Activated CD8-positive, alpha-beta memory T cell treated with anti-CD3 and anti-CD28 coated beads for 48 hours (primary cell): Measurements from ENCODE around the gene IL24.

ENCODE experiments used
- DNase-seq, 3 experiments: peaks; one replicate each; pipeline ENCODE4 v3.0.0-alpha.2; 2020; ENCODE audit warnings: low read depth in 2 of 3, low spot score in 2 of 3

The IL24 gene

DNA sequence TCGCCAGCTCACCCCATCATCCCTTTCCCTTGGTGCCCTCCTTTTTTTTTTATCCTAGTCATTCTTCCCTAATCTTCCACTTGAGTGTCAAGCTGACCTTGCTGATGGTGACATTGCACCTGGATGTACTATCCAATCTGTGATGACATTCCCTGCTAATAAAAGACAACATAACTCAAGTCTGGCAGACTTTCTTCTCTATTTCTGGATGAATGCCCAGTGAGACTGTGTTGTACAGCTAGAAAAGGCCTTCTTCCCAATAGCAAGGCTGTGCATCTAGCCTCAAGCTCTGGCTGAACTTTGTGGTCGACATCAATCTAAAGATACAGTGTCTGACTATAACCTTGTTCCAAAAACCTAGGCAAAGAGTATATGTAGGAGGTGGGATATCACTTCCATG, 6.4 kb downstream of the IL24 start:
- no peak for DNase-seq

DNA sequence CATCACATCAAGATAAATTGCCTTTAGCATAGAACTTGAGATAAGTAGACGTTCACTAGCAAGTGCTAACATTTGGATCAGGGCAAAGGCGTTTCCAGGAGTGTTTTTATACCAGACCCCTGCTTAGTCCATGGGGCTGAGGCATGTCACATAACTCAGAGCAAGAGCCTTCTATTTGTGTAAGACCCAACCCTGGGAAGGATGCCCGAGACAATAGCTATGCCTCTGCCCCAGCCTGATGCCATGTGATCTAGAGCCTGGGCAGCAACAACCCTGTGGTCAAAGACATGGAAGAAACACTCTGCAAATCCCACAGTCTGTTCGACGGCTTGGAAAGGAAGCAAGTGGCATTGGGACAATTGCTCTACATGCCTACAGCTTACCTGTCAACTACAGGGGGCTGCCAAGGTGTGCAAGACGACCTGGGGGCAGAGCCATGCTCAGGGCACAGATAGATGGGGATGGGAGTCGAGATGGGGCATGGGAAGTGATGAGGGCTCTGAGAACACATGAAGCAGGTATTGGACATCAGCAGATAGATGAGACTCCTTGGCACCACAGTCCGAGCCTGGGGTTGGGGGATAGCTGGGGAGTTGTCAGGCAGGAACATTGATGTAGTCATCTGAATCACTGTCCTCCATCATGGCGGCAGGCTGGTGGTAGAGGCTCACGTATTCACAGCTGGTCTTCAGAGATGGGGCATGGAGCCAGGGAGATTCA, 7.3 kb downstream of the IL24 start:
- no peak for DNase-seq

DNA sequence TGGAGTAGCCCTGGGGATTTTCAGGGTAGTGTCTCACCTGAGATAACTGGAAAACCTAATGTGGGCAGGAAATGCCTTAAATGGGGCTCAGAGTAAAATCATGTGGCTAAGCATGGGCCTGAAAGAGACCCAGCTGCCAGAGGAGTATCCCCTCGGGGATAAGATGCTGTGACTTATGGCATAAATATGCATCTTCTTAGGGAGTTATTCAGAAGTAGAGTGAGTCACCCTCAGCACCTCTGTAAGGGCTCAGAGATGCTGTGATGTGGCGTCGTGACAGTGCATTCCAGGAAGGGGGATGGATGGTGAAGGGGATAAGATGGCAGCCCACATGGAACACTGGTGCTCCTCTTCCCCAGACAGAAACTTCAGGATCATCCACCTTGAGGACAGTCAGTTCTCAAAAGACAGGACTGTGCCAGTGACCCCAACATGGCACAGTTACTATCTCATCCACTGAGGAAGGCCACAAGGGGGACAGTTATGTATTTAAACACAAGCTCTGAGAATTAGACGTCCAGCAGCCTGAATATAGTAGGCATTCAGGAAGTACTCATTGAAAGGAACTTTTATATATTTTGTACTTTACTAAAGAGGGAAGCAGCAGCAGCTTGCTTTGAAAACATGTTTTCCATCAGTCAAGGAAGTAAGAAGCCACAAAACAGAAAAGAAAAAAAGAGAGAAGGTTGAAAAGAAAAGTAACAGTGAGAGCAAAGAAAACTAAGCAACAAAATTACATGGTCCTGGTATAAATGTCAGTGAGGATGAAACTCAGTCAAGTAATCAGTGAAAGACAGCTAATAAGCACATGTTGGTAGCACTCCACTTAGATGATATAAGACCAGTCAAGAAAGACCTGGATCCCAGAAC, 8.3 kb downstream of the IL24 start:
- no peak for DNase-seq

DNA sequence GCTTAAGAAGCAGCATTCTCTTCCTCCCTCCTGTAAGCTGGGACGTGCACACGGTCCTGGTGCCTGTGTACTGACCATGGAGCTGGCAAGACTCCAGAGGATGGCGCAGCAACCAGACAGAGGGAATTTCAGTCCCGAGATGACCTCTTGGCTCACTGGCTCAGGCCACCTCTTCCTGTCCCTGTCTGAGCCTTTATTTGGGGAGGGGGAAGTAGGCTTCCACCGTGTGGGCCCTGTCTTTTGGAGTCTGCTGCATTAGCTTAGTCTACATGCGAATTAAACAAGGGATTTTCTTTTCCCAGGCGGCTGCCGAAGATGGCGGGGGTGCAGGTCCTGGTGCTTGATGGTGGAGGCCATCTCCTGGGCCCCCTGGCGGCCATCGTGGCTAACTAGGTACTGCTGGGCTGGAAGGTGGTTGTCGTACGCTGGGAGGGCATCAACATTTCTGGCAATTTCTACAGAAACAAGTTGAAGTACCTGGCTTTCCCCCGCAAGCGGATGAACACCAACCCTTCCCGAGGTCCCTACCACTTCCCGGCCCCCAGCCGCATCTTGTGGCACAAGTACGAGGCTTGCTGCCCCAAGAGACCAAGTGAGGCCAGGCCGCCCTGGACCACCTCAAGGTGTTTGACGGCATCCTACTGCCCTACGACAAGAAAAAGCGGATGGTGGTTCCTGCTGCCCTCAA, 10.2 kb downstream of the IL24 start:
- DNase-seq, result no peak

DNA sequence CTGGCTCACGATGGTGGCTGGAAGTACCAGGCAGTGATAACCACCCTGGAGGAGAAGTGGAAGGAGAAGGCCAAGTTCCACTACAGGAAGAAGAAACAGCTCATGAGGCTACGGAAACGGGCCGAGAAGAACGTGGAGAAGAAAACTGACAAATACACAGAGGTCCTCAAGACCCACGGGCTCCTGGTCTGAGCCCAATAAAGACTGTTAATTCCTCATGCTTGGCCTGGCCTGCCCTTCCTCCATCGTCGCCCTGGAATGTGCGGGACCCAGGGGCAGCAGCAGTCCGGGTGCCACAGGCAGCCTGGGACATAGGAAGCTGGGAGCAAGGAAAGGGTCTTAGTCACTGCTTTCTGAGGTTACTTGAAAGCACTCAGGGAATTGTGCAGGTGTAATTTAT, 10.8 kb downstream of the IL24 start:
- no peak for DNase-seq

DNA sequence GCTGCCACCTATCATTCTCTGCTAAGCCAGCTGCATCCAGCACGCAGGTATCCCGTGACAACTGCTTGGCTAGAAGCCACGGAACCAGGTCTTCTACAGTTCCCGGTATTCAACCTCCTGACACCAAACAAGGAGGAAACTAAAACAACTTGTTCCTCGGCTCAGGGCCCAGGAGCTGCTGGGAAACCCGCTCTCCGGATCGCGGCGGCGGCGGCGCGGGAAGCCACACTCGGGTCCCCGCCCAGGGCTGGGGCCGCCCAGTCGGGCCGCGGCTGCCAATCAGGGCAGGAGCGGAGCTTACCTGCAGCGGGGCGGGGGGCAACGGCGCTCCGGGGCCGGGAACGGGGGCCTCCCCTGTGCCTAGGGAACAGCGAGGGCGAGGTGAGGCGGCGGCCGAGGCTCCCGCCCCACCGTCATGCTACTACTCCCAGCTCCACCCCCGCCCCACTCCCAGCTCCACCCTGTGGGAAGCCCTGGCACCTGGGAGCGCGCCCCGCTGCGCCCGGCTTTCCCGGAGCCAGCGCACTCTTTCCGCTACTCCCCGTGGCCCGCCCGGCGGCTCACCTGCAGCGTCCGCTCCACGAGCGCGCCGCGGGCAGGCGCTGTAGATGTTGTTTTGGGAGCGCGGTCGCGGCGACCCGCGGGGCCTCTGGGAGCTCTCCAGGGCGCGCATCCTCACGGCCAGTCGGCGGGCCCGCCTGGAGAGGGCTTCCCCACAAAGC, 12.1 kb downstream of the IL24 start:
- DNase-seq, result no peak

DNA sequence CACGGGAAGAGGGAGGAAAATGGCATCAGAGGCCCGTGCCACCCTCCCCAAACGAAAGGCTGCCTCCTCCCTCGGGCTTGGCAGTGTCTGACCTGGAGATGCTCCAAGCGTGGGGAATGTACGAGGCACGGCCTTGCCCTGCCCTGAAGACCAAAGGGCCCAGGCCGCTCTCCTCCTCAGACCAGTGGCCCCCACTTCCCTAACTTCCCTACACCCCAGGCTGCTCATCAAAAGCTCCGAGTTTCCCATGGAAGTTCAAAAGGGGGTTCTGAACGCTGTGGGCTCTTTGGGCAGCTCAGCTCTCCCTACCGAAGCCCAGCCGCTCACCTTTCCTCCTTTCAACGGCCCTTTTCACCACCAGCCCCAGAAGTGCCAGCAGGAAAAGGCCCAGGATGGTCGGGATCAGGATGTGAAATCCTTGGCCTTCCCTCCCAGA, 12.7 kb downstream of the IL24 start:
- DNase-seq, result no peak

DNA sequence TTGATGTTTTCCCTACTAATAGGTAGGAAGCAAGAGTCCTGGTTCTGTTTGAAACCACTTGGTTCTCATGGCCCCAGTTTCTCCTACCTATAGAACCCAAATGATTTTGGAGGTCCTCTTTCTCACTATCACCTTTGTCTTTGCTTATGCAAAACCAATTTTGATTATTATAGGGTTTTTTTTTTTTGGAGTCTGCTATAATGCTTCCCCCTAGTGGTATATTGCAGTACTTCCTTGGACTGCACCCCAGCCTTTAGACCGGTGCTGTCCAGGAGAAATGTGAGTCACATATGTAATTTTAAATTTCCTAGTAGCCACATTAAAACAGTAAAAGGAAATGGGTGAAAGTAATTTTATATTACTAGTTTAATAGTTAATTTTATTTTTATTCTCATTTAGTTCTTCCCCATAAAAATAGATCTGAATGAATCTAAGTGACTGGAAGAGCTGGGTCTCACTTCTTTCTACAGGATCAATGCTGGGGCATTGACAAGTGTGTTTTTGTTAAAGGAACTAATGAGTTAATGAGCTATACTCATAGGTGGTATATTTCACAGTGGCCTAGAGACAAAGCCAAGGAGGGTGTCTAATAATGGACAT, 13.9 kb downstream of the IL24 start:
- DNase-seq, result no peak

DNA sequence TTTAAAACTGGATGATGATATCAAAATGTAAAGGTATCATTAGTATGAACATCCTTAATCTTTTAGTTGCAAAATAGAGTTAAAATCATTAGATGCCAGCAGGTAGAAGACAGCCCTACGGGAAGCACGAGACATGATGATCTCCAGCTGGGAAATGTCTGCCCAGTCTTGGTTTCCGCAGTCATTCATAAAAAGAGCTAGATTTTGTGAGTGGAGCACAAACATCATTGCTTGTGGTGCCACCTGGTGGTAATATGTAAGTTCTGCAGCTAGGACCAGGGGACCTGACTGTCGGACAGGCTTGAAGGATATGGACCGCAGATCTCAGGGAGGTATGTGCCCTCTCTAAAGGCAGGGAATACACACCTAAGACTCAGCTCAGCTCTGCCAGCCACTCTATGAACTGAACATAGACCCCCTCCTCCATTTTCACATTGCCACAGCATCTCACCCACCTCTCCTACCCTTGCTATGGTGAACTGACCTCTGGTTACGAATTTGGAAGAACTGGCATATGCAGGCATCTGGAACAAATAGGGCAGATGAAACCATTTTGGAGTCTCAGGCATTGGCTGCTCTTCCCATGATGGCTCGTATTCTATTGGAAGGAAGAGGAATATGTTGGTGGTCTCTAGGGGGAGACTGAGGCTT, 15.3 kb downstream of the IL24 start:
- DNase-seq, result no peak

DNA sequence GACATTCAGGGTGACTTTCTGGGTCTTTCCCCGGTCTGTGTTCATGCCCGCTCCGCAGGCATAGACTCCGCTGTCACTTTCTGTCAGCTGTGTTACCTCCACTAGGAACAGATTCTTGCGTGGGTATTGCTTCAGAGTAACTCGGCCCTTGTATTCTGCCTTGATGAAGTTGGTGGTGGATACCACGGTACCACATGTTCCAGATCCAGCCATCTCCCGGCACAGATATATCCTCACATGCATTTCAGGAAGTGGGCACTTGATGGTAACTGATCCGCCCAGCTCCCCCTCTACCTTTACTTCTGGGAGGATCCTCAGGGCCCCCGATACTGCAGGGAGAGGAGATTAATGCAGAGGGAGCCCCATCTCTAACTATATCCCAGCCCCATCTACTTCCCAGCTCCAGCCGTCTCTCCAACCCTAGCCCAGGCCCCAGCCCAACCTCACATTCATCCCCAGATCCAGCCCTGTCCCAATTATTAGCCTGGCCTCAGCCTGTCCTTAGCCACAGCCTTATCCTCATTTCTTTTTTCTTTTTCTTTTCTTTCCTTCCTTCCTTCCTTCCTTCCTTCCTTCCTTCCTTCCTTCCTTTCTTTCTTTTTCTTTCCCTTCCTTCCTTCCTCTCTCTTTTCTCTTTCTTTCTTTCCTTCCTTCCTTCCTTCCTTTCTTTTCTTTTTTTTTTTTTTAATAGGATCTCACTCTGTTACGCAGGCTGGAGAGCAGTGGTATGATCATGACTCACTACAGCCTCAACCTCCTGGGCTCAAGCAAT, 16.7 kb downstream of the IL24 start:
- DNase-seq, result no peak

DNA sequence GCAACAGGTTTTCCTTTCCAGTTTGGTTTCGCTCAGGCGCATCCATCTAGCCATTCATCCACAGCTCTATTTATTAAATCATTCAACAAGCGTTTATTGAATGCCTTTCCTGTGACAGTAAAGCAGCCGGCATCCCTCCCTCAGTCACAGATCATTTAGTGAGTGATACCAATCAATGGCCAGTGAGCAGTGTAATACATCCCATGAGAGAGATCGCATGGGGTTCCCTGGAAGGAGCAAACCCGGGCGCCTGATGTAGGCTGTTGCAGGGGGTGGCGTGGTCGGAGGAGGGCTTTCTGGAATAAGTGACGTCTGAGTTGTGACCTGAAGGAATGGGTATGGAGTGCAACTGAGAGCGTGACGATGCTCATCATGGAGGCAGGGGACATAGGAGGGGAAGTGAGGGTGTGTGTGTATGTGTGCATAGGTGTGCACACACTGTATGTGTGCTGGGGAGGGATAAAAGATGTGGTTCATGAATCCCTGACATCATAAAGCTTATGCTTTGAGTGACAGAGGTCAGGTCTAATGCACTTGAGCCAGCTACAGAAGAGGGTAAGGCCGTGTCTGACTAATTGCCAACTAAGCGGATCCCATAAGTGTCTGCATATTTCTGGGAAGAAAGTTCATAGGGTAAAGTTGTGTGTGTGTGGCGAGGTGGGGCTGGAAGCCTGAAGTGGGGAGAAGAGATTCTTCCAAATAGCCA, 17.9 kb downstream of the IL24 start:
- no peak for DNase-seq

DNA sequence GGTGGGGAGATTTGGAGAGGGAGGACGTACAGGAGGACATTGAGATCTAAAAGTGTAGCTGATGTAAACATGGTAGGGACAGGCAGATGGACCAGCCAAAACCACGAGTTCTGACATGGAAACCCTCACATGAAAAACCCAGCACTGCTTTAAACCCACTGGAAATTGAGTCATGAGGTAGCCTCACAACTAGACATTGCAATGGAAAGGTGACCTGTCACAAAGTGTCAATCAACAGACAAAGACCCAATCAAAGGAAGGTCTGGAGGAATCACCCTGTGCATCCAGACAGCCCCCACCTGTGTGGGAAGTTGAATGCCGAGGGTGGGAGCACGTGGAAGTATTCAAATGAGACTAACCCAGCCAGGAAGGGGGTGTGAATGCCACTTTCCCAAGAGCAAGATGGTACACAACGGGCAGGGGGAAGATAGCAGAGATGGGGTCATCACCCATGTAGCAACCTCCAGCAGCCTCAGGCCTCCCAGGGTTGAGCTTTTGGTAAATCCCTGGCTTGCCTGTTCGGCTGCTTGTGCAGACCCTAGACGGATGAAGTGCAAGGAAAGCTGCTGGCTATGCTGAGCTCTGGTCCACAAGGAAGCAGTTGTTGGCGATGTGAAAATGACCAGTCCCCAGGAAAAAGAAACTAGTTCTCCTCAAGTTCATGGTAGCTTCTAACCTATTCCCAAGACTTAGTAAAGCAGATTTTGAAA, 18.9 kb downstream of the IL24 start:
- no peak for DNase-seq

DNA sequence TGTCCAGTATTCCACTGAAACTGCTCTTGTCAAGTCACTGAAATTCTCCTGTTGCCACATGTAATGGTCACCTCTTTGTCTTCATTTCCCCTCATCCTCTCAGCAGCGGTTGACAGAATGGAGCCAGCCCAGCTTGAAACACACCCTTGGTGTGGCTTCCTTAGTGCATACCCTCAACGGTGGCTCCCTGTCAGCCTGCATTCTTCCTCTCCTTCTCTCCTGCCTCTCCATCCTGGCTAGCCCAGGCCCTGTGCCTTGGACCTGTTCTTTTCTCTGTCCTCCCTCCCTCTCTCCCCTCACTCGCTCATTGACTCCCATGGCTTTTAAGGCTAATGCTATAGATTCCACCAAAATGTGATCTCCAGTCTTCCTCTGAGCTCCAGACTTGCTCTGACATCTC, 20.8 kb downstream of the IL24 start:
- no peak for DNase-seq

DNA sequence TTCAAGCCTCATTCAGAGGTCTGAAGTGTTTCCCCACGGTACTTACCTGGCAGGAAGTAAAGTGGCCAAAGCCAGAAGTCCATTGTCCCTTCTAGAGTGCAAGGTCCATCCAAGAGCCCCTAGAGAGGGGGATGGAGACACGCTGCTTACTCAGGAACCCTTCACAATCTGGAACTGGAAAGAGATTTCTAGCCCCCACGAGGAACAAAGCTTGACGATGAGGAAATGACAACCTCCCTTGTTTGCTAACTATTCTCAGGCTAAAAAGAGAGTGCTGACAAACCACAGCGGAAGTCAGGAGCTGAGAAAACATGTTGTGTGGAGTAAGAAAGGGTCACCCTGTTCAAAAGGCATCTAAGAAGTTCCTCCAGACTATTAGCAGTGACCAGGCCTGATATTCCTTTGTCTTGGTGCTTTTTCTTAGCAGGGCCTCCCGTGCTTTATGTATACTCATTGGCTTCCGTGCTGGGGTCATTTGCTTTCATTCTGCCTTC, 24.6 kb downstream of the IL24 start, which contains the start of gene FCMR:
Gene FCMR (minus strand): TSS at position 170 of the 494 bp plus-strand sequence. CDS start 87 bp downstream, at position 83.
- no peak for DNase-seq

DNA sequence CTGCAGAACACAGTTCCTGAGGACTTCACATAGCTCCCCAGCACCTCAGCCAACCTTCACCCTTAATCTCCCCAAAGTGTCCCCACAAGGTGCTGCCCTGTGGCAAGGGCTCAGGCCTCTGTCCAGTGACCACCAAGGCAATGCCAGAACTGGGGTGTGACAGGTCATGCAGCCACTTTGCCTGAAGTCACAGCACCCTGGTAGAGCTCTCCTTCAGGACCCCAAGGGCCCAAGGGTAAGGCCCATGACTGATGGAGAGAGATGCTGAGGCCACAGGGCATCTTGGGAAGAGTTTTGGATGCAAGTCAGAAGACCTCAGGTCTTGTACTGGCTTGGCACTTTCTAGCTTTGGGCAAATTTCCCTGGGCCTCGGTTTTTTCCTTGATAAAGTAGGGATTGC, 25.3 kb downstream of the IL24 start:
- DNase-seq, result no peak

DNA sequence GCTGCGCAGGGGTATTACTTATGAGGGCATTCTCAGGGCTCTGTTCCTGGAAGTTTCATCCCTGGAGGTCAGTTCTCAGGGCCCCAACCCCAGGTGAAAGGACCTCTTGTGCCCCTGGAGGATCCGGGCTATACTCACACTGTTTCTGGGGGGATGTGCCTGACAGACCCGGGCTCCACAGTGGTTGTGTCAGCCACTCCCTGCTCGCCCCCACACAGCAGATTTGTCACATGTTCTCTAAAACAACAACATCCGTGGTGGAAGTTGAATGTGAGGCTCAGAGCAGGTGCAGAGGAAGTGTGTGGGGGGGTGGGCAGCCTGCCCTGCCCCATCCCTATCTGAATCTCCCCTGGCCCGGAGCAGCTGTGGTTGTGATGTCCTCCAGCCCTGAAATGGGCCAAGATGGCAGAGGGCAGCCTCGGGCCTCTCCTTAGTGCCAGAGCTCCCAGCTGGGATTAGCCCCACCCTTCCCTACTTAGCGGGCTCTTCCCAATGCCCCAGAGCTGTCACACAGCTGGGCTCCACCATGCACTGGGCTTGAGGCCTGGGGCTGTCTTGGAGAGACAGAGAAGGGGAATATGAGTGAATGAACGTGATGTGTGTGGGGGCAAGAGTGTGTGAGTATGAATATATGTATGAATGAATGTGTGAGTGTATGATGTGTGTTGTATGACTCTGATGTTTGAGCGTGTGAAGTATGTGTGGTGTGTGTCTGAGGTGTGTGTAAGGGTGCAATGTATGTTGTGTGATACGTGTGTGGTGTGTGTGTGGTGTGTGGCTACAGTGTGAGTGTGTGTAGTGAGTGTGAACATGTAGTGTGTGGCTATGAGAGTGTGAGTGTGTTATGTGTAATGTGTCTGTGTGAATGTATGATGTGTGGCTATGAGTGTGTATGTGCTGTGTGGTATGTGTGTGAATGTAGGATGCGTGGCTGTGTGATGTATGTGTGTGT, 26.0 kb downstream of the IL24 start:
- no peak for DNase-seq
